ACC112 (cell line): ENCODE measurements around the gene NUP98.
"Not testable (repeated sequence)": the region's sequence is repeated elsewhere in the genome, so short reads cannot be mapped to it uniquely, and the experiment has no call there.

Experiments
- H2AFZ ChIP-seq: fragments of 200-600 bp; sonication (generic); one replicate; pipeline ENCODE4 v1.6.0; 2017; ENCODE audit warnings: antibody characterized with exemption, low read length; ENCODE audit not compliant: unreplicated experiment
- H3K27ac ChIP-seq: fragments of 200-600 bp; sonication (generic); 2 replicates; pipeline ENCODE4 v1.5.1; 2014; ENCODE audit warnings: low read depth, mild to moderate bottlenecking, antibody characterized with exemption, low read length, moderate library complexity
- H3K27me3 ChIP-seq: fragments of 200-600 bp; sonication (generic); 2 replicates; pipeline ENCODE4 v1.6.1; 2014; ENCODE audit warnings: mild to moderate bottlenecking, antibody characterized with exemption, low read length, moderate library complexity, mixed read lengths; ENCODE audit not compliant: insufficient read depth
- H3K36me3 ChIP-seq: fragments of 200-600 bp; sonication (generic); 2 replicates; pipeline ENCODE4 v1.6.1; 2016; ENCODE audit warnings: mild to moderate bottlenecking, antibody characterized with exemption, low read length, moderate library complexity, mixed read lengths; ENCODE audit not compliant: insufficient read depth
- H3K4me1 ChIP-seq: fragments of 200-600 bp; sonication (generic); one replicate; pipeline ENCODE4 v1.6.1; 2016; ENCODE audit warnings: low read length, mixed read lengths; ENCODE audit not compliant: insufficient read depth, unreplicated experiment, control insufficient read depth
- H3K4me3 ChIP-seq: fragments of 200-600 bp; sonication (generic); 2 replicates; pipeline ENCODE4 v1.5.1; 2014; ENCODE audit warnings: mild to moderate bottlenecking, low read depth, low read length
- H3K79me2 ChIP-seq: fragments of 200-600 bp; sonication (generic); one replicate; pipeline ENCODE4 v1.6.0; 2016; ENCODE audit warnings: low read length; ENCODE audit not compliant: control insufficient read depth, unreplicated experiment, insufficient read depth

NUP98 gene

GRCh38 chr11:3773180-3773579, 24.2 kb downstream of the NUP98 start:
- peaks cover 41% of the 10 kb centered on the region for H3K36me3 ChIP-seq
- no peaks in the 10 kb centered on the region for H3K27me3 ChIP-seq
- no peak overlapping the region for H3K27ac ChIP-seq
- H3K4me1 ChIP-seq: no peaks in the 10 kb centered on the region
- no peak overlapping the region for H3K4me3 ChIP-seq
- H2AFZ ChIP-seq: no peak overlapping the region
- H3K79me2 ChIP-seq: peaks cover 4% of the 10 kb centered on the region

- Histone ChIP-seq H3K36me3 (peaks cover 40% of the 10 kb centered on the region), H3K27ac (no peak overlapping the region), H3K79me2 (peaks cover 8% of the 10 kb centered on the region), H2AFZ (no peak overlapping the region), H3K27me3 (no peaks in the 10 kb centered on the region), H3K4me3 (no peak overlapping the region), H3K4me1 (no peaks in the 10 kb centered on the region)
These were observed 29.8 kb downstream of the NUP98 start for GRCh38 chr11:3767536-3767935.

GRCh38 chr11:3766836-3767235, 30.5 kb downstream of the NUP98 start:
- not testable (repeated sequence) for H3K27ac ChIP-seq, H3K79me2 ChIP-seq, H3K4me3 ChIP-seq, H3K27me3 ChIP-seq, H2AFZ ChIP-seq, H3K4me1 ChIP-seq
- H3K36me3 ChIP-seq: peaks cover 41% of the 10 kb centered on the region

GRCh38 chr11:3764266-3764665, 33.1 kb downstream of the NUP98 start:
- peaks cover 7% of the 10 kb centered on the region for H3K79me2 ChIP-seq
- no peak overlapping the region for H3K27ac ChIP-seq
- H3K4me3 ChIP-seq: no peak overlapping the region
- no peak overlapping the region for H2AFZ ChIP-seq
- H3K27me3 ChIP-seq: no peaks in the 10 kb centered on the region
- no peaks in the 10 kb centered on the region for H3K4me1 ChIP-seq
- H3K36me3 ChIP-seq: peaks cover 44% of the 10 kb centered on the region

GRCh38 chr11:3755151-3755550, 42.2 kb downstream of the NUP98 start:
- Histone ChIP-seq H3K36me3 (peaks cover 33% of the 10 kb centered on the region), H3K27me3 (no peaks in the 10 kb centered on the region), H2AFZ (no peak overlapping the region), H3K27ac (no peak overlapping the region), H3K4me1 (no peaks in the 10 kb centered on the region), H3K79me2 (peaks cover 3% of the 10 kb centered on the region), H3K4me3 (no peak overlapping the region)

GRCh38 chr11:3753110-3753509, 44.2 kb downstream of the NUP98 start:
- Histone ChIP-seq H3K27me3 (no peaks in the 10 kb centered on the region), H3K36me3 (peaks cover 33% of the 10 kb centered on the region), H2AFZ (no peak overlapping the region), H3K79me2 (peaks cover 5% of the 10 kb centered on the region), H3K4me3 (no peak overlapping the region), H3K27ac (no peak overlapping the region), H3K4me1 (peaks cover 3% of the 10 kb centered on the region)

GRCh38 chr11:3747704-3748103, 49.6 kb downstream of the NUP98 start:
- Histone ChIP-seq H3K27me3 (no peaks in the 10 kb centered on the region), H2AFZ (no peak overlapping the region), H3K79me2 (peaks cover 16% of the 10 kb centered on the region), H3K4me1 (peaks cover 14% of the 10 kb centered on the region), H3K27ac (peak overlapping the region; percentile 31), H3K36me3 (peaks cover 43% of the 10 kb centered on the region), H3K4me3 (no peak overlapping the region; the same call in 1 of the 2 replicates)

- Histone ChIP-seq H3K36me3 (peaks cover 42% of the 10 kb centered on the region), H3K79me2 (peaks cover 14% of the 10 kb centered on the region), H3K27ac (no peak overlapping the region), H3K4me1 (peaks cover 14% of the 10 kb centered on the region), H3K4me3 (no peak overlapping the region), H3K27me3 (no peaks in the 10 kb centered on the region), H2AFZ (no peak overlapping the region)
These were observed 52.2 kb downstream of the NUP98 start for GRCh38 chr11:3745161-3745560.

- Histone ChIP-seq H3K4me1 (peaks cover 6% of the 10 kb centered on the region), H3K36me3 (peaks cover 34% of the 10 kb centered on the region), H2AFZ (no peak overlapping the region), H3K79me2 (peaks cover 3% of the 10 kb centered on the region), H3K27ac (peak overlapping the region; percentile 12; the same call in 1 of the 2 replicates), H3K4me3 (no peak overlapping the region), H3K27me3 (no peaks in the 10 kb centered on the region)
These were observed 58.6 kb downstream of the NUP98 start for GRCh38 chr11:3738723-3739122.

- peaks cover 34% of the 10 kb centered on the region for H3K36me3 ChIP-seq
These were observed 59.1 kb downstream of the NUP98 start for GRCh38 chr11:3738241-3738640.

GRCh38 chr11:3737386-3737933, 59.9 kb downstream of the NUP98 start:
- no peak overlapping the region for H3K4me3 ChIP-seq
- H3K27me3 ChIP-seq: no peaks in the 10 kb centered on the region
- H3K4me1 ChIP-seq: peaks cover 6% of the 10 kb centered on the region
- H3K79me2 ChIP-seq: peaks cover 3% of the 10 kb centered on the region
- no peak overlapping the region for H3K27ac ChIP-seq
- no peak overlapping the region for H2AFZ ChIP-seq
- peaks cover 40% of the 10 kb centered on the region for H3K36me3 ChIP-seq

More at GRCh38 chr11:3738241-3738640, 59.1 kb downstream of the NUP98 start:
- Histone ChIP-seq H2AFZ (no peak overlapping the region), H3K27me3 (no peaks in the 10 kb centered on the region), H3K27ac (peak overlapping the region; percentile 12; the same call in 1 of the 2 replicates), H3K79me2 (peaks cover 3% of the 10 kb centered on the region), H3K4me3 (no peak overlapping the region), H3K4me1 (peaks cover 6% of the 10 kb centered on the region)
